SK-N-SH treated with all-trans-retinoic acid at 6 μM for 48 hours (cell line): ENCODE results near the gene FANCC.

Source experiments
- ATAC-seq: fragments of 200-7000 bp; cut with Tn5 transposase; 3 replicates; pipeline ENCODE4 v1.9.1; 2020; ENCODE audit warnings: mild to moderate bottlenecking, moderate library complexity
- BACH2 ChIP-seq: fragments of 250-450 bp; sonication (Bioruptor Pico); IDR thresholded peaks from 2 replicates; pipeline ENCODE4 v1.9.0; 2021; ENCODE audit warnings: mild to moderate bottlenecking, borderline replicate concordance
- CREB5 ChIP-seq: fragments of 250-450 bp; sonication (Bioruptor Pico); IDR thresholded peaks from 2 replicates; pipeline ENCODE4 v1.5.1; 2020; ENCODE audit warnings: low read depth, mild to moderate bottlenecking, moderate library complexity
- CSDC2 ChIP-seq: fragments of 250-450 bp; sonication (Bioruptor Pico); IDR thresholded peaks from 2 replicates; pipeline ENCODE4 v1.5.0; 2020; ENCODE audit warnings: mild to moderate bottlenecking, moderate library complexity
- CSRNP3 ChIP-seq: fragments of 250-450 bp; sonication (Bioruptor Pico); IDR thresholded peaks from 2 replicates; pipeline ENCODE4 v1.5.1; 2021; ENCODE audit warnings: mild to moderate bottlenecking, moderate library complexity
- ESRRG ChIP-seq: fragments of 250-450 bp; sonication (Bioruptor Pico); IDR thresholded peaks from 2 replicates; pipeline ENCODE4 v1.6.1; 2021; ENCODE audit warnings: mild to moderate bottlenecking
- GLIS3 ChIP-seq: fragments of 250-450 bp; sonication (Bioruptor Pico); IDR thresholded peaks from 2 replicates; pipeline ENCODE4 v1.5.0; 2020; ENCODE audit warnings: mild to moderate bottlenecking, moderate library complexity
- ISL1 ChIP-seq: fragments of 250-450 bp; sonication (Bioruptor Pico); IDR thresholded peaks from 2 replicates; pipeline ENCODE4 v2.1.2; 2022; ENCODE audit warnings: mild to moderate bottlenecking, moderate library complexity
- PATZ1 ChIP-seq: fragments of 250-450 bp; sonication (Bioruptor Pico); IDR thresholded peaks from 2 replicates; pipeline ENCODE4 v1.8.0; 2020; ENCODE audit warnings: mild to moderate bottlenecking, moderate library complexity, borderline replicate concordance
- POU6F1 ChIP-seq: fragments of 250-450 bp; sonication (Bioruptor Pico); IDR thresholded peaks from 2 replicates; pipeline ENCODE4 v1.8.0; 2021; ENCODE audit warnings: low read depth, mild to moderate bottlenecking, moderate library complexity, borderline replicate concordance
- PPARA ChIP-seq: fragments of 250-450 bp; sonication (Bioruptor Pico); IDR thresholded peaks from 2 replicates; pipeline ENCODE4 v1.5.0; 2020; ENCODE audit warnings: mild to moderate bottlenecking, borderline replicate concordance
- RARB ChIP-seq: fragments of 250-450 bp; sonication (Bioruptor Pico); IDR thresholded peaks from 2 replicates; pipeline ENCODE4 v1.8.0; 2021; ENCODE audit warnings: mild to moderate bottlenecking, moderate library complexity
- SNAI2 ChIP-seq: fragments of 250-450 bp; sonication (Bioruptor Pico); IDR thresholded peaks from 2 replicates; pipeline ENCODE4 v1.5.0; 2020; ENCODE audit warnings: mild to moderate bottlenecking, moderate library complexity
- TCF4 ChIP-seq: fragments of 250-450 bp; sonication (Bioruptor Pico); IDR thresholded peaks from 2 replicates; pipeline ENCODE4 v1.8.0; 2021; ENCODE audit warnings: mild to moderate bottlenecking, moderate library complexity, borderline replicate concordance
- TOX ChIP-seq: fragments of 250-450 bp; sonication (Bioruptor Pico); IDR thresholded peaks from 2 replicates; pipeline ENCODE4 v1.8.0; 2021; ENCODE audit warnings: mild to moderate bottlenecking, moderate library complexity, borderline replicate concordance
- TSHZ2 ChIP-seq: fragments of 250-450 bp; sonication (Bioruptor Pico); IDR thresholded peaks from 2 replicates; pipeline ENCODE4 v1.5.0; 2020; ENCODE audit warnings: mild to moderate bottlenecking, moderate library complexity
- ZFP3 ChIP-seq: fragments of 250-450 bp; sonication (Bioruptor Pico); IDR thresholded peaks from 2 replicates; pipeline ENCODE4 v1.5.0; 2020; ENCODE audit warnings: mild to moderate bottlenecking, moderate library complexity
- ZFP30 ChIP-seq: fragments of 450-650 bp; formaldehyde crosslinking; IDR thresholded peaks from 2 replicates; pipeline ENCODE4 v1.5.0; 2022; ENCODE audit warnings: mild to moderate bottlenecking, moderate library complexity
- ZNF565 ChIP-seq: fragments of 450-650 bp; formaldehyde crosslinking; conservative IDR thresholded peaks from 2 replicates; pipeline ENCODE4 v1.5.0; 2020; ENCODE audit warnings: low read depth, mild to moderate bottlenecking, moderate library complexity
- ZNF8 ChIP-seq: fragments of 450-650 bp; formaldehyde crosslinking; IDR thresholded peaks from 2 replicates; pipeline ENCODE4 v1.5.0; 2020; ENCODE audit warnings: mild to moderate bottlenecking, moderate library complexity

Gene FANCC

GRCh38 chr9:95165004-95165403, 152.5 kb downstream of the FANCC start (continued):
- TF ChIP-seq PATZ1: no peak
- TF ChIP-seq ESRRG (CRISPR knock-in tag): no peak
- no peak for TF ChIP-seq ZFP30 (CRISPR knock-in tag)
- TF ChIP-seq CSDC2 (CRISPR knock-in tag): no peak
- TF ChIP-seq TCF4 (CRISPR knock-in tag): no peak
- TF ChIP-seq ISL1 (CRISPR knock-in tag): no peak
- no peak for TF ChIP-seq SNAI2 (CRISPR knock-in tag)
- TF ChIP-seq, all 23 proteins: peak for 0

- peak; percentile 97 for ATAC-seq
- TF ChIP-seq POU6F1 (CRISPR knock-in tag) (peak; percentile 64; the same call in 1 of the 2 replicates), ZFP3 (CRISPR knock-in tag) (peak; percentile 26; the same call in 1 of the 2 replicates), ISL1 (CRISPR knock-in tag) (peak; percentile 98), ZNF8 (0 out of 2 replicates have a peak, but pooled peaks have one; percentile 39), ESRRG (CRISPR knock-in tag) (peak; percentile 13; the same call in 1 of the 2 replicates), CSRNP3 (CRISPR knock-in tag) (peak; percentile 59; the same call in 1 of the 2 replicates), ZFP30 (CRISPR knock-in tag) (no peak), BACH2 (no peak), CSDC2 (CRISPR knock-in tag) (peak; percentile 73; the same call in 1 of the 2 replicates), RARB (CRISPR knock-in tag) (no peak), ZNF565 (CRISPR knock-in tag) (no peak), SNAI2 (CRISPR knock-in tag) (peak; percentile 87), TCF4 (CRISPR knock-in tag) (peak; percentile 50; the same call in 1 of the 2 replicates)
Observed at GRCh38 chr9:95157481-95158151, 159.9 kb downstream of the FANCC start.

GRCh38 chr9:95156074-95156473, 161.4 kb downstream of the FANCC start:
- peak; percentile 76 for TF ChIP-seq ISL1 (CRISPR knock-in tag)
- no peak for TF ChIP-seq CSDC2 (CRISPR knock-in tag)
- TF ChIP-seq CREB5 (CRISPR knock-in tag): 0 out of 2 replicates have a peak, but pooled peaks have one; percentile 37
- peak; percentile 50 for TF ChIP-seq TSHZ2 (CRISPR knock-in tag)
- TF ChIP-seq TCF4 (CRISPR knock-in tag): peak; percentile 36; the same call in 1 of the 2 replicates
- peak; percentile 60 for ATAC-seq

- TF ChIP-seq TSHZ2 (CRISPR knock-in tag) (no peak), TOX (CRISPR knock-in tag) (no peak), GLIS3 (CRISPR knock-in tag) (no peak), ZNF565 (CRISPR knock-in tag) (no peak), PPARA (CRISPR knock-in tag) (no peak), ZFP3 (CRISPR knock-in tag) (no peak), ZFP30 (CRISPR knock-in tag) (no peak), CSRNP3 (CRISPR knock-in tag) (no peak)
- TF ChIP-seq, all 23 proteins: peak for 0
- ATAC-seq: no peak
Observed at GRCh38 chr9:95155220-95155619, 162.3 kb downstream of the FANCC start.
